Measurements from ENCODE around the gene FRYL.

DNA sequence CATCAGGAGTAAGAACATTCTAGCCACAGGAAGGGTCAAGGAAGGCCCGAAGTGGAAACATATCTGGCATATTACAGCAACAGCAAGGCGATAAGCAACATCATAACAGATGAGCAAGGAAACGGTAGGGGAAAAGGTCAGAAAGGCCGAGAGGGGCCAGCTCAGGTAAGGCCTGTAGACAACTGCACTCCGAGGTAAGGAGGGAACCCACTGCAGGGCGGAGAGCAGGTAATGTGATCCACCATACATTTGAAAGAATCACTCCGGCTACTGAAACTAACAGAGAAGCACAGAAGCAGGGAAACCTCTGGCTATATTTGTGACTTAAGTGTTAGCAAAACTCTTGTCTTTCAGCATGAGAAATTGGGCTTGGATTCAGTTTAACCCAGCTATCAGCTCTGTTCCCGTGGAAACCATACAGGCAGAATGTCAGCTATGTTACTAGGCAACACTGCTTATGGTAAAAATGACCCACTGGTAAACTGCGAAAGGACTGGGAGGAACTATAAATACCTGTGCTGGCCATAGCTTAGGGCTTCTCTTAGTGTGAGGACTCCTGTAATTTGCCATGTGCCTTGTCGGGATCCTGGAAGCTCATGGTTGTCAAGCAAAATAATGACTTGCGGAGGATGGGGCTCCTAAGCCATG lies 31.0 kb downstream of the FRYL start:
- TF ChIP-seq, protein P1, sequence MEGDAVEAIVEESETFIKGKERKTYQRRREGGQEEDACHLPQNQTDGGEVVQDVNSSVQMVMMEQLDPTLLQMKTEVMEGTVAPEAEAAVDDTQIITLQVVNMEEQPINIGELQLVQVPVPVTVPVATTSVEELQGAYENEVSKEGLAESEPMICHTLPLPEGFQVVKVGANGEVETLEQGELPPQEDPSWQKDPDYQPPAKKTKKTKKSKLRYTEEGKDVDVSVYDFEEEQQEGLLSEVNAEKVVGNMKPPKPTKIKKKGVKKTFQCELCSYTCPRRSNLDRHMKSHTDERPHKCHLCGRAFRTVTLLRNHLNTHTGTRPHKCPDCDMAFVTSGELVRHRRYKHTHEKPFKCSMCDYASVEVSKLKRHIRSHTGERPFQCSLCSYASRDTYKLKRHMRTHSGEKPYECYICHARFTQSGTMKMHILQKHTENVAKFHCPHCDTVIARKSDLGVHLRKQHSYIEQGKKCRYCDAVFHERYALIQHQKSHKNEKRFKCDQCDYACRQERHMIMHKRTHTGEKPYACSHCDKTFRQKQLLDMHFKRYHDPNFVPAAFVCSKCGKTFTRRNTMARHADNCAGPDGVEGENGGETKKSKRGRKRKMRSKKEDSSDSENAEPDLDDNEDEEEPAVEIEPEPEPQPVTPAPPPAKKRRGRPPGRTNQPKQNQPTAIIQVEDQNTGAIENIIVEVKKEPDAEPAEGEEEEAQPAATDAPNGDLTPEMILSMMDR (IDR thresholded peaks at IDR 0.05): no peak
- TF ChIP-seq POLR2A (IDR thresholded peaks at IDR 0.05; ENCODE audit: low read depth): no peak
- TF ChIP-seq EP300 (IDR thresholded peaks at IDR 0.05): no peak
- no peak for TF ChIP-seq POLR2AphosphoS5 (IDR thresholded peaks at IDR 0.05)
